Adrenal gland (tissue), 12 donors: Measurements from ENCODE around the gene TNFRSF4. TPM values are rescaled to one million over a fixed set of nuclear protein-coding genes. Genes with fewer than 3 reads are reported as not detected.

Source experiments
- DNase-seq, 7 donors: peaks; one replicate each; pipeline ENCODE4 v3.0.0-alpha.2; 2019 to 2020
- H3K27ac ChIP-seq, 5 donors: fragments of 200-600 bp; sonication (generic) in 4 of 5; 1 replicate in 3 of 5; 2 replicates in 2 of 5; pipeline versions ENCODE4 v1.5.1 to v1.8.0; 2016 to 2020; ENCODE audit warnings: mild to moderate bottlenecking in 1 of 5
- H3K27me3 ChIP-seq: fragments of 200-600 bp; 2 replicates; pipeline ENCODE4 v1.8.0; 2021
- H3K36me3 ChIP-seq, 2 donors: fragments of 200-600 bp; replicated peaks in 1 of 2; 1 replicate in 1 of 2; 2 replicates in 1 of 2; pipeline versions ENCODE4 v1.5.1 to v1.8.0; 2018 to 2022
- H3K4me1 ChIP-seq, 2 donors: fragments of 200-600 bp; replicated peaks in 1 of 2; 1 replicate in 1 of 2; 2 replicates in 1 of 2; pipeline versions ENCODE4 v1.5.1 to v1.8.0; 2018 to 2021
- H3K4me3 ChIP-seq, 4 donors: fragments of 200-600 bp; sonication (generic) in 3 of 4; one replicate each; pipeline ENCODE4 v1.5.1; 2016 to 2018
- H3K9me3 ChIP-seq, 3 donors: fragments of 200-600 bp; sonication (generic) in 1 of 3; replicated peaks in 1 of 3; 1 replicate in 2 of 3; 2 replicates in 1 of 3; pipeline versions ENCODE4 v1.5.1 to v1.8.0; 2016 to 2021
- CTCF ChIP-seq, 6 experiments: fragments of 450-650 bp in 4 of 6; fragments of 200-600 bp in 2 of 6; sonication (generic) in 1 of 6; IDR thresholded peaks; 1 replicate in 5 of 6; 2 replicates in 1 of 6; pipeline versions ENCODE4 v1.5.1 to v1.8.0; 2016 to 2021; ENCODE audit warnings: antibody characterized with exemption in 6 of 6, mild to moderate bottlenecking in 2 of 6, moderate library complexity in 1 of 6
- POLR2A ChIP-seq, 2 donors: fragments of 450-650 bp; IDR thresholded peaks; one replicate each; pipeline ENCODE4 v1.6.1; 2017; ENCODE audit warnings: antibody characterized with exemption in 2 of 2, mild to moderate bottlenecking in 2 of 2, moderate library complexity in 1 of 2
- WGBS, 4 donors: extraction: QIAGEN DNeasy Blood & Tissue Kit in 2 of 4; methylation state at CpG; one replicate each; pipeline versions ENCODE4 v1.1.5 to v1.1.7; 2013 to 2017; 5-methylcytosine and 5-hydroxymethylcytosine counted together
- intact Hi-C, 2 donors: fragments of 100-400 bp; cut with DNase I; formaldehyde crosslinking; loops; one replicate each; pipeline versions ENCODE4 v1.14.1 to v1.15.0; 2022 to 2023
- polyA plus RNA-seq, 3 donors: library from polyadenylated mRNA; stranded (reverse); fragments of 200-250 nt in 2 of 3; fragments of 350-450 nt in 1 of 3; fragmentation: Illumina TruSeq in 1 of 3; extraction: RNeasy Lipid Tissue Mini Kit (QIAGEN cat#74804) in 1 of 3; gene quantifications; one replicate each; pipeline ENCODE4 v1.2.3, GENCODE V29; 2013 to 2014
- total RNA-seq, 9 donors: library from RNA; depleted of rRNA in 4 of 9; stranded (reverse); fragments of >200 nt in 4 of 9; fragments of 120-200 nt in 1 of 9; fragmentation: NEBNext Ultra II Directional in 1 of 9; extraction: Animal tissue kit (Norgen Biotek cat#: 25700) in 1 of 9; gene quantifications; one replicate each; pipeline versions ENCODE4 v1.1.0 to v1.2.4, GENCODE V29; 2013 to 2023
- donor health status: healthy with polysubstance abuse.
- donor health status: Bipolar disorder and iron deficiency.
- donor health status: DM: yes; HTN: yes; CAD: no.
- donor health status: DM: no; HTN: no; CAD: no.
- donor health status: DM: no; HTN: no; CAD: no.
- donor health status: DM: yes; HTN: yes; CAD: no.

TNFRSF4 gene
- total and polyA plus RNA-seq, 12 donors, result 0.32 to 6.9 (median 1.1) TPM; not detected in 2

GRCh38 chr1:1199141-1199960, 14.6 kb downstream of the TNFRSF4 start:
- peaks cover 0 to 5% (median 0%) of the 10 kb centered on the region in 3 donors for H3K9me3 ChIP-seq
- TF ChIP-seq CTCF (IDR thresholded peaks at IDR 0.05), result no peak
- no peak for TF ChIP-seq POLR2A (IDR thresholded peaks at IDR 0.05)
- WGBS, 4 donors, result 83 to 91% (median 87%) methylated on average over 5 to 22 of the region's 22 CpGs
- no peak overlapping the region for H3K27ac ChIP-seq
- DNase-seq, result peak in 1 of 7 donors; percentile 5
- H3K4me1 ChIP-seq, result peaks cover 0 to 8% of the 10 kb centered on the region in 2 donors
- peaks cover 18% of the 10 kb centered on the region for H3K27me3 ChIP-seq
- H3K4me3 ChIP-seq, result no peak overlapping the region
- no peaks in the 10 kb centered on the region for H3K36me3 ChIP-seq
- intact Hi-C loops, result no loop called here

GRCh38 chr1:1198423-1199140, 15.4 kb downstream of the TNFRSF4 start:
- TF ChIP-seq POLR2A (IDR thresholded peaks at IDR 0.05), result no peak
- no peak for TF ChIP-seq CTCF (IDR thresholded peaks at IDR 0.05)
- no peak overlapping the region for H3K27ac ChIP-seq
- no peak overlapping the region for H3K4me3 ChIP-seq
- intact Hi-C loops, result no loop called here
- WGBS, 4 donors, result 79 to 93% (median 86%) methylated on average over 3 to 23 of the region's 23 CpGs
- H3K4me1 ChIP-seq, result peaks cover 0 to 8% of the 10 kb centered on the region in 2 donors
- H3K36me3 ChIP-seq, result no peaks in the 10 kb centered on the region
- peak in 1 of 7 donors; percentile 5 for DNase-seq
- H3K27me3 ChIP-seq, result peaks cover 17% of the 10 kb centered on the region
- peaks cover 0 to 8% (median 0%) of the 10 kb centered on the region in 3 donors for H3K9me3 ChIP-seq

- intact Hi-C loops, result no loop called here
- H3K4me3 ChIP-seq, result no peak overlapping the region
- H3K27me3 ChIP-seq, result peaks cover 9% of the 10 kb centered on the region
- H3K27ac ChIP-seq, result no peak overlapping the region
- no peaks in the 10 kb centered on the region for H3K36me3 ChIP-seq
- peaks cover 0 to 8% (median 0%) of the 10 kb centered on the region in 3 donors for H3K9me3 ChIP-seq
- peak in 1 of 7 donors; percentile 6 for DNase-seq
- peaks cover 0 to 8% of the 10 kb centered on the region in 2 donors for H3K4me1 ChIP-seq
- TF ChIP-seq POLR2A (IDR thresholded peaks at IDR 0.05) (no peak), CTCF (IDR thresholded peaks at IDR 0.05) (no peak)
- WGBS, 4 donors, result 87 to 100% (median 91%) methylated on average over 10 to 48 of the region's 48 CpGs
These were observed 16.2 kb downstream of the TNFRSF4 start for GRCh38 chr1:1197551-1198422.
